Loucy (cell line): ENCODE data around the gene NELL2.

Experiments used
- H2AFZ ChIP-seq: fragments of 200-600 bp; sonication (generic); 2 replicates; pipeline ENCODE4 v1.6.0; 2016; ENCODE audit warnings: antibody characterized with exemption, mild to moderate bottlenecking, low read length, moderate library complexity
- H3F3A ChIP-seq: fragments of 200-600 bp; 2 replicates; pipeline ENCODE4 v1.6.0; 2016; ENCODE audit warnings: antibody characterized with exemption, low read depth, mild to moderate bottlenecking
- H3K27me3 ChIP-seq: fragments of 200-600 bp; sonication (generic); 2 replicates; pipeline ENCODE4 v1.6.1; 2014; ENCODE audit warnings: low read length, mild to moderate bottlenecking; ENCODE audit not compliant: insufficient read depth, poor library complexity, severe bottlenecking
- H3K36me3 ChIP-seq: fragments of 200-600 bp; sonication (generic); 2 replicates; pipeline ENCODE4 v1.6.1; 2016; ENCODE audit warnings: low read length; ENCODE audit not compliant: insufficient read depth
- H3K4me1 ChIP-seq: fragments of 200-600 bp; sonication (generic); 2 replicates; pipeline ENCODE4 v1.5.1; 2014; ENCODE audit warnings: low read length, mild to moderate bottlenecking; ENCODE audit not compliant: insufficient read depth, poor library complexity, severe bottlenecking
- H3K4me2 ChIP-seq: fragments of 200-600 bp; sonication (generic); 2 replicates; pipeline ENCODE4 v1.6.0; 2014; ENCODE audit warnings: antibody characterized with exemption, low read length, low read depth, mild to moderate bottlenecking; ENCODE audit not compliant: poor library complexity, severe bottlenecking
- H3K4me3 ChIP-seq: fragments of 200-600 bp; sonication (generic); 2 replicates; pipeline ENCODE4 v1.5.1; 2014; ENCODE audit warnings: low read length, mild to moderate bottlenecking, mixed read lengths; ENCODE audit not compliant: poor library complexity, severe bottlenecking
- H3K79me2 ChIP-seq: fragments of 200-600 bp; sonication (generic); 2 replicates; pipeline ENCODE4 v1.6.1; 2014; ENCODE audit warnings: low read length; ENCODE audit not compliant: insufficient read depth
- H3K9ac ChIP-seq: fragments of 200-600 bp; sonication (generic); 2 replicates; pipeline ENCODE4 v1.6.0; 2014; ENCODE audit warnings: mild to moderate bottlenecking, low read depth, low read length, moderate library complexity; ENCODE audit not compliant: poor library complexity, severe bottlenecking
- H3K9me2 ChIP-seq: fragments of 200-600 bp; sonication (generic); replicated peaks from 2 replicates; pipeline ENCODE4 v1.6.1; 2016; ENCODE audit warnings: low read depth, low read length, mixed read lengths
- H3K9me3 ChIP-seq: fragments of 200-600 bp; sonication (generic); 2 replicates; pipeline ENCODE4 v1.6.1; 2014; ENCODE audit warnings: mild to moderate bottlenecking, antibody characterized with exemption, low read length, low read depth; ENCODE audit not compliant: insufficient read depth
- H4K20me1 ChIP-seq: fragments of 200-600 bp; sonication (generic); 2 replicates; pipeline ENCODE4 v1.6.0; 2014; ENCODE audit warnings: antibody characterized with exemption, low read length, mild to moderate bottlenecking; ENCODE audit not compliant: insufficient read depth, poor library complexity, severe bottlenecking
- EZH2phosphoT487 ChIP-seq: fragments of 200-600 bp; IDR thresholded peaks from 2 replicates; pipeline ENCODE4 v1.6.1; 2018; ENCODE audit warnings: antibody characterized with exemption, mild to moderate bottlenecking, moderate library complexity, borderline replicate concordance
- TF ChIP-seq, protein P1 (sequence below): fragments of 200-600 bp; sonication (generic); conservative IDR thresholded peaks from 2 replicates; pipeline ENCODE4 v1.5.1; 2014; ENCODE audit warnings: mild to moderate bottlenecking, antibody characterized with exemption, low read length

NELL2 gene

DNA sequence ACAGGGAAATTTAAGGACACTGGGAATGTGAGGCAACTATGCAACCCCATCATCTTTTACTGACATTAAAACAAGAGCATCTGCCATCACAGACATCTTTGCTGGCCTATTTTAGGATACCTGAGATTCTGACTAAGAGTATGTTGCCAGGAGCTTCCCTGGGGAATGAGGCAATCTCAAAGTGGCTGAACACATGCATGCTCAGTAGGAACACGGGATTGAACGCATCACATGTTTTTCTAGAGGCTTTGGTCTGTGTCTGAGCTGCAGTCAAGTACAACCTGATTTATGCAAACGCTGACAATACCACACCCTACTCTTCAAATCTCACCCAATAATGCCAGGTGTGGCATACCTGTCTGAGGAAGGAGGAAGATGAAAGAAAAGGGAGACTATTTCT is 416.5 kb downstream of the NELL2 start:
- Histone ChIP-seq H3F3A (no peaks in the 10 kb centered on the region), H3K9me3 (no peaks in the 10 kb centered on the region), H3K79me2 (no peaks in the 10 kb centered on the region), H3K4me1 (no peaks in the 10 kb centered on the region), H3K9ac (no peak overlapping the region), H3K27me3 (no peaks in the 10 kb centered on the region), H3K4me3 (no peak overlapping the region), H2AFZ (no peak overlapping the region), H3K9me2 (no peaks in the 10 kb centered on the region), H4K20me1 (no peaks in the 10 kb centered on the region), H3K4me2 (no peak overlapping the region), H3K36me3 (no peaks in the 10 kb centered on the region)
- TF ChIP-seq, protein P1, sequence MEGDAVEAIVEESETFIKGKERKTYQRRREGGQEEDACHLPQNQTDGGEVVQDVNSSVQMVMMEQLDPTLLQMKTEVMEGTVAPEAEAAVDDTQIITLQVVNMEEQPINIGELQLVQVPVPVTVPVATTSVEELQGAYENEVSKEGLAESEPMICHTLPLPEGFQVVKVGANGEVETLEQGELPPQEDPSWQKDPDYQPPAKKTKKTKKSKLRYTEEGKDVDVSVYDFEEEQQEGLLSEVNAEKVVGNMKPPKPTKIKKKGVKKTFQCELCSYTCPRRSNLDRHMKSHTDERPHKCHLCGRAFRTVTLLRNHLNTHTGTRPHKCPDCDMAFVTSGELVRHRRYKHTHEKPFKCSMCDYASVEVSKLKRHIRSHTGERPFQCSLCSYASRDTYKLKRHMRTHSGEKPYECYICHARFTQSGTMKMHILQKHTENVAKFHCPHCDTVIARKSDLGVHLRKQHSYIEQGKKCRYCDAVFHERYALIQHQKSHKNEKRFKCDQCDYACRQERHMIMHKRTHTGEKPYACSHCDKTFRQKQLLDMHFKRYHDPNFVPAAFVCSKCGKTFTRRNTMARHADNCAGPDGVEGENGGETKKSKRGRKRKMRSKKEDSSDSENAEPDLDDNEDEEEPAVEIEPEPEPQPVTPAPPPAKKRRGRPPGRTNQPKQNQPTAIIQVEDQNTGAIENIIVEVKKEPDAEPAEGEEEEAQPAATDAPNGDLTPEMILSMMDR = no peak
- TF ChIP-seq EZH2phosphoT487 = no peak
